ENCODE data around the gene B4GALNT4.

B4GALNT4 gene

GRCh38 chr11:350723-351255, 18.5 kb upstream of the B4GALNT4 start:
- TF ChIP-seq, protein P1, sequence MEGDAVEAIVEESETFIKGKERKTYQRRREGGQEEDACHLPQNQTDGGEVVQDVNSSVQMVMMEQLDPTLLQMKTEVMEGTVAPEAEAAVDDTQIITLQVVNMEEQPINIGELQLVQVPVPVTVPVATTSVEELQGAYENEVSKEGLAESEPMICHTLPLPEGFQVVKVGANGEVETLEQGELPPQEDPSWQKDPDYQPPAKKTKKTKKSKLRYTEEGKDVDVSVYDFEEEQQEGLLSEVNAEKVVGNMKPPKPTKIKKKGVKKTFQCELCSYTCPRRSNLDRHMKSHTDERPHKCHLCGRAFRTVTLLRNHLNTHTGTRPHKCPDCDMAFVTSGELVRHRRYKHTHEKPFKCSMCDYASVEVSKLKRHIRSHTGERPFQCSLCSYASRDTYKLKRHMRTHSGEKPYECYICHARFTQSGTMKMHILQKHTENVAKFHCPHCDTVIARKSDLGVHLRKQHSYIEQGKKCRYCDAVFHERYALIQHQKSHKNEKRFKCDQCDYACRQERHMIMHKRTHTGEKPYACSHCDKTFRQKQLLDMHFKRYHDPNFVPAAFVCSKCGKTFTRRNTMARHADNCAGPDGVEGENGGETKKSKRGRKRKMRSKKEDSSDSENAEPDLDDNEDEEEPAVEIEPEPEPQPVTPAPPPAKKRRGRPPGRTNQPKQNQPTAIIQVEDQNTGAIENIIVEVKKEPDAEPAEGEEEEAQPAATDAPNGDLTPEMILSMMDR (IDR thresholded peaks at IDR 0.05; ENCODE audit: low read depth, low read length), result no peak
- DNase-seq (ENCODE audit: low read depth, low spot score), result no peak
- in situ Hi-C loops (cut with HindIII; ENCODE audit: low sequenced_read_pairs), result no loop called here
- no peak overlapping the region for H3K4me3 ChIP-seq (ENCODE audit: low read depth, low read length)

GRCh38 chr11:351411-351810, 17.9 kb upstream of the B4GALNT4 start:
- in situ Hi-C loops (cut with HindIII; ENCODE audit: low sequenced_read_pairs), result no loop called here
- no peak for DNase-seq (ENCODE audit: low read depth, low spot score)
- TF ChIP-seq, protein P1 (IDR thresholded peaks at IDR 0.05; ENCODE audit: low read depth, low read length), result no peak

GRCh38 chr11:352456-353031, 16.8 kb upstream of the B4GALNT4 start:
- TF ChIP-seq, protein P1 (IDR thresholded peaks at IDR 0.05; ENCODE audit: low read depth, low read length), result no peak
- DNase-seq (ENCODE audit: low read depth, low spot score), result no peak
- in situ Hi-C loops (cut with HindIII; ENCODE audit: low sequenced_read_pairs), result no loop called here
- H3K4me3 ChIP-seq (ENCODE audit: low read depth, low read length), result no peak overlapping the region

More at GRCh38 chr11:351411-351810, 17.9 kb upstream of the B4GALNT4 start:
- no peak overlapping the region for H3K4me3 ChIP-seq (ENCODE audit: low read depth, low read length)

- no peak overlapping the region for H3K4me3 ChIP-seq (ENCODE audit: low read depth, low read length)
- peak; percentile 84 for DNase-seq (ENCODE audit: low read depth, low spot score)
- TF ChIP-seq, protein P1 (IDR thresholded peaks at IDR 0.05; ENCODE audit: low read depth, low read length), result no peak
- in situ Hi-C loops (cut with HindIII; ENCODE audit: low sequenced_read_pairs), result no loop called here
Observed at GRCh38 chr11:353179-353873, 16.0 kb upstream of the B4GALNT4 start.

DNA sequence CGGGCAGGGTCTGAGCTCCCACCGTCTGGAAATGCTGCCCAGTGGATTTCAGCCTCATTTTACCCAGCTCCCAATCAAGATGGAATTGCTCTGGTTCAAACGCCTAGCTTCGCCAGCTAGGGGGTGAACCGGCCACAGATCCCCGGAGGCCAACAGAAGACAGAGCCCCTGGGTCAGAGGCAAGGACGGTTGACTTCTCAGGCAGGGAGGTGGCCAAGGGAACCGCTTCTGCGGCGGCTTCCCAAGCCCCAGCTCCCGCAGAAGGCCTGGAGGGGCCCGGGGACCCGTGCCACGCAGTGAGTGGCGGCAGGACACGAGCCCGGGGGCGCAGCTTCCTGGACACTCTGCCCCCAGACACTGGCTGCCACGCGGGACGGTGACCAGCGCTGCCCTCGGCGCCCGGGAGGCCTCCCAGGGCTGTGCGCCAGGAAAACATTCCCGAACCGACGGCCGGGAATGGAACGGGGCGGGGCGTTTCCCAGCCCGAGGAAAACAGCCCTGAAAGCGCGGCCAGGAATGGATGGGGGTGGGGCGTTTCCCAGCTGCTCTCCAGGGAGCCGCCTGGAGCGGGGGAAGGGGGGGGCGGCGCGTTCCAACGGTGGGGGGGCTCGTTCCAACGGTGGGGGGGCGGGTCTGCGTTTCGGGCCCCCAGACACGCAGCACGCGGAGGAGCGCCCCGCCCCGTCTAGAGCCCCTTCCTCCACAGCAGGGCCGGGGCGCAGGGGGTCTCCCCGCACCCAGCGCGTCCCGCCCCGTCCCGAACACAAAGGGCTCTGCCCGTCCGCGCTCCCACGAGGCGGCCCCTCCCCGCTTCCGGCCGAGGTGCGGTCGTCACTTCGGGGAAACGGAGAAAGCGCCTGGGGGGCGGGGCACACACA, 13.5 kb upstream of the B4GALNT4 start:
- H3K4me3 ChIP-seq (ENCODE audit: low read depth, low read length), result peak overlapping the region; percentile 5
- TF ChIP-seq, protein P1 (IDR thresholded peaks at IDR 0.05; ENCODE audit: low read depth, low read length), result no peak
- peak; percentile 98 for DNase-seq (ENCODE audit: low read depth, low spot score)
- in situ Hi-C loops (cut with HindIII; ENCODE audit: low sequenced_read_pairs), result no loop called here

DNA sequence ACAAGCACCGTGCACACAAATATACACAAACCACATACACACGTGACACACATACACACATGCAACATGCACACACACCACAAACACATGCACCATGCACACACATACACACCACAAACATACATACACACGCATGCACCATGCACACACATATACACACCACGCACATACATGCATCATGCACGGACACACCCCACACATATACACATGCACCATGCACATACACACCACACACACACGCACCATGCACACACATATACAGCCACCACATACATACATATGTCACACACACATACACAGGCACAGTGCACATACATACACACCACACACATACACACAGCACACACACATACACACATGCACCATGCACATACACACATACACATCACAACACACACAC, 12.7 kb upstream of the B4GALNT4 start:
- TF ChIP-seq, protein P1 (IDR thresholded peaks at IDR 0.05; ENCODE audit: low read depth, low read length), result no peak
- in situ Hi-C loops (cut with HindIII; ENCODE audit: low sequenced_read_pairs), result no loop called here
- no peak overlapping the region for H3K4me3 ChIP-seq (ENCODE audit: low read depth, low read length)
- no peak for DNase-seq (ENCODE audit: low read depth, low spot score)
